AG08395 (cell line): ENCODE measurements around the gene FAM9C.
"Not testable (repeated sequence)": the region's sequence is repeated elsewhere in the genome, so short reads cannot be mapped to it uniquely, and the experiment has no call there.

Experiments
- DNase-seq: peaks from one replicate; pipeline ENCODE4 v3.0.0; 2012; ENCODE audit warnings: mixed read lengths, low spot score

Gene FAM9C

GRCh38 chrX:13076176-13076961 lies 31.9 kb upstream of the FAM9C start:
- DNase-seq = no peak

GRCh38 chrX:13074297-13075262 lies 30.2 kb upstream of the FAM9C start:
- DNase-seq = no peak

- no peak for DNase-seq
Observed at GRCh38 chrX:13069771-13070416, 25.5 kb upstream of the FAM9C start.

GRCh38 chrX:13068651-13069050 lies 24.2 kb upstream of the FAM9C start:
- DNase-seq = no peak

- DNase-seq = no peak
Observed at GRCh38 chrX:13067773-13068172, 23.4 kb upstream of the FAM9C start.

GRCh38 chrX:13066391-13066790 lies 22.0 kb upstream of the FAM9C start:
- no peak for DNase-seq

GRCh38 chrX:13064599-13065143 lies 20.3 kb upstream of the FAM9C start:
- peak; percentile 73 for DNase-seq

GRCh38 chrX:13063124-13063523 lies 18.7 kb upstream of the FAM9C start:
- DNase-seq = not testable (repeated sequence)

GRCh38 chrX:13062331-13062730 lies 17.9 kb upstream of the FAM9C start:
- not testable (repeated sequence) for DNase-seq

- not testable (repeated sequence) for DNase-seq
Observed at GRCh38 chrX:13061215-13061708, 16.8 kb upstream of the FAM9C start.

GRCh38 chrX:13059637-13060499 lies 15.4 kb upstream of the FAM9C start:
- peak; percentile 27 for DNase-seq

GRCh38 chrX:13055486-13055885 lies 11.1 kb upstream of the FAM9C start:
- DNase-seq = no peak

GRCh38 chrX:13053171-13053570 lies 8.8 kb upstream of the FAM9C start:
- no peak for DNase-seq

- DNase-seq = no peak
Observed at GRCh38 chrX:13051529-13052172, 7.2 kb upstream of the FAM9C start.

GRCh38 chrX:13051167-13051528 lies 6.7 kb upstream of the FAM9C start:
- no peak for DNase-seq

- DNase-seq = no peak
Observed at GRCh38 chrX:13050151-13050550, 5.7 kb upstream of the FAM9C start.

- DNase-seq = no peak
Observed at GRCh38 chrX:13048280-13048679, 3.9 kb upstream of the FAM9C start.

- DNase-seq = no peak
Observed at GRCh38 chrX:13047759-13048158, 3.3 kb upstream of the FAM9C start.

- no peak for DNase-seq
Observed at GRCh38 chrX:13046141-13046855, 1.9 kb upstream of the FAM9C start.

GRCh38 chrX:13043938-13044337 lies 482 bp downstream of the FAM9C start:
- no peak for DNase-seq
